H9 (cell line): ENCODE measurements around the gene ANKRD12. TPM values are rescaled to one million over a fixed set of nuclear protein-coding genes. Genes with fewer than 3 reads are reported as not detected.

Experiments
- DNase-seq: peaks from one replicate; pipeline ENCODE4 v3.0.0-alpha.2; 2017
- H2AFZ ChIP-seq: one replicate; pipeline ENCODE4 v1.6.1; 2013; ENCODE audit warnings: mild to moderate bottlenecking, low read length, control low read depth, moderate library complexity
- H2AK5ac ChIP-seq: 2 replicates; pipeline ENCODE4 v1.6.1; 2013; ENCODE audit warnings: low read length, control low read depth, mixed read lengths; ENCODE audit not compliant: insufficient read length
- H2BK120ac ChIP-seq: one replicate; pipeline ENCODE4 v1.6.1; 2013; ENCODE audit warnings: low read depth, mild to moderate bottlenecking, low read length, control low read depth, inconsistent platforms; ENCODE audit not compliant: poor library complexity, severe bottlenecking
- H2BK12ac ChIP-seq: 2 replicates; pipeline ENCODE4 v1.6.1; 2013; ENCODE audit warnings: low read length, control low read depth, mixed read lengths, low read depth; ENCODE audit not compliant: insufficient read length
- H2BK15ac ChIP-seq: 2 replicates; pipeline ENCODE4 v1.6.1; 2013; ENCODE audit warnings: low read depth, low read length, control low read depth
- H2BK20ac ChIP-seq: one replicate; pipeline ENCODE4 v1.6.1; 2013; ENCODE audit warnings: low read depth, mild to moderate bottlenecking, low read length, control low read depth, inconsistent platforms; ENCODE audit not compliant: poor library complexity, severe bottlenecking
- H2BK5ac ChIP-seq: 2 replicates; pipeline ENCODE4 v1.6.1; 2013; ENCODE audit warnings: low read length, control low read depth, mixed read lengths; ENCODE audit not compliant: insufficient read length
- H3K14ac ChIP-seq: 2 replicates; pipeline ENCODE4 v1.6.1; 2013; ENCODE audit warnings: low read length, control low read depth; ENCODE audit not compliant: insufficient read depth
- H3K18ac ChIP-seq: 2 replicates; pipeline ENCODE4 v1.6.1; 2013; ENCODE audit warnings: low read depth, mild to moderate bottlenecking, mixed read lengths, low read length, control low read depth; ENCODE audit not compliant: insufficient read length
- H3K23ac ChIP-seq: 2 replicates; pipeline ENCODE4 v1.6.1; 2013; ENCODE audit warnings: low read length, control low read depth, mixed read lengths, low read depth; ENCODE audit not compliant: insufficient read length
- H3K23me2 ChIP-seq: 2 replicates; pipeline ENCODE4 v1.6.1; 2013; ENCODE audit warnings: low read depth, mild to moderate bottlenecking, mixed read lengths, low read length, control low read depth; ENCODE audit not compliant: insufficient read length, poor library complexity, severe bottlenecking
- H3K27ac ChIP-seq: 2 replicates; pipeline ENCODE4 v1.5.1; 2013; ENCODE audit warnings: low read length, control low read depth, mixed read lengths, low read depth; ENCODE audit not compliant: insufficient read length
- H3K27me3 ChIP-seq: 2 replicates; pipeline ENCODE4 v1.6.1; 2013; ENCODE audit warnings: low read length, control low read depth, inconsistent platforms; ENCODE audit not compliant: insufficient read depth
- H3K4ac ChIP-seq: 2 replicates; pipeline ENCODE4 v1.6.1; 2013; ENCODE audit warnings: low read depth, mild to moderate bottlenecking, control low read depth, inconsistent platforms, low read length, moderate library complexity
- H3K4me1 ChIP-seq: 2 replicates; pipeline ENCODE4 v1.6.1; 2013; ENCODE audit warnings: low read length, control low read depth, inconsistent platforms; ENCODE audit not compliant: insufficient read depth
- H3K4me2 ChIP-seq: 2 replicates; pipeline ENCODE4 v1.6.1; 2013; ENCODE audit warnings: low read length, control low read depth, mixed read lengths; ENCODE audit not compliant: insufficient read length, insufficient read depth
- H3K56ac ChIP-seq: 2 replicates; pipeline ENCODE4 v1.6.1; 2013; ENCODE audit warnings: low read depth, mild to moderate bottlenecking, mixed read lengths, low read length, control low read depth; ENCODE audit not compliant: insufficient read length
- H3K79me1 ChIP-seq: 2 replicates; pipeline ENCODE4 v1.6.1; 2013; ENCODE audit warnings: low read depth, mild to moderate bottlenecking, moderate library complexity, low read length, control low read depth, inconsistent platforms; ENCODE audit not compliant: insufficient read depth, poor library complexity, severe bottlenecking
- H3K79me2 ChIP-seq: 2 replicates; pipeline ENCODE4 v1.6.1; 2013; ENCODE audit warnings: low read length, control low read depth, inconsistent platforms; ENCODE audit not compliant: insufficient read depth
- H3K9ac ChIP-seq: 2 replicates; pipeline ENCODE4 v1.6.1; 2013; ENCODE audit warnings: low read length, control low read depth, mixed read lengths; ENCODE audit not compliant: insufficient read length; ENCODE audit errors: extremely low read depth
- H3K9me3 ChIP-seq: one replicate; pipeline ENCODE4 v1.6.1; 2013; ENCODE audit warnings: low read depth, low read length, inconsistent platforms; ENCODE audit not compliant: control insufficient read depth
- H3T11ph ChIP-seq: one replicate; pipeline ENCODE4 v1.6.1; 2013; ENCODE audit warnings: mild to moderate bottlenecking, low read length, control low read depth, inconsistent platforms
- H4K20me1 ChIP-seq: one replicate; pipeline ENCODE4 v1.6.1; 2013; ENCODE audit not compliant: control insufficient read depth, insufficient read length, insufficient read depth
- H4K5ac ChIP-seq: 2 replicates; pipeline ENCODE4 v1.6.1; 2013; ENCODE audit warnings: low read depth, mild to moderate bottlenecking, mixed read lengths, low read length, control low read depth; ENCODE audit not compliant: insufficient read length
- H4K8ac ChIP-seq: replicated peaks from 2 replicates; pipeline ENCODE4 v1.6.1; 2013; ENCODE audit warnings: low read length, control low read depth, mixed read lengths, low read depth; ENCODE audit not compliant: insufficient read length
- H4K91ac ChIP-seq: 2 replicates; pipeline ENCODE4 v1.6.1; 2013; ENCODE audit warnings: low read depth, mild to moderate bottlenecking, moderate library complexity, mixed read lengths, low read length, control low read depth; ENCODE audit not compliant: insufficient read length
- H3K27ac Mint-ChIP-seq, 3 experiments: 2 replicates in 2 of 3; 3 replicates in 1 of 3; pipeline ENCODE4 v1.8.0; 2020 to 2021; ENCODE audit warnings: mixed read lengths in 3 of 3, mild to moderate bottlenecking in 1 of 3, moderate library complexity in 1 of 3
- H3K27me3 Mint-ChIP-seq: 2 replicates; pipeline ENCODE4 v1.8.0; 2021; ENCODE audit warnings: low read depth, mild to moderate bottlenecking, moderate library complexity, mixed read lengths
- H3K36me3 Mint-ChIP-seq, 3 experiments: 2 replicates in 2 of 3; 3 replicates in 1 of 3; pipeline ENCODE4 v1.8.0; 2020 to 2021; ENCODE audit warnings: low read depth in 3 of 3, mixed read lengths in 3 of 3; ENCODE audit not compliant: insufficient read depth in 1 of 3
- H3K4me1 Mint-ChIP-seq, 2 experiments: 2 replicates each; pipeline ENCODE4 v1.8.0; 2020; ENCODE audit warnings: mixed read lengths in 2 of 2
- H3K4me3 Mint-ChIP-seq, 2 experiments: 2 replicates in 1 of 2; 3 replicates in 1 of 2; pipeline ENCODE4 v1.8.0; 2020 to 2021; ENCODE audit warnings: mild to moderate bottlenecking in 2 of 2, mixed read lengths in 2 of 2, moderate library complexity in 1 of 2
- H3K9me3 Mint-ChIP-seq, 2 experiments: 2 replicates in 1 of 2; 3 replicates in 1 of 2; pipeline ENCODE4 v1.8.0; 2020; ENCODE audit warnings: mild to moderate bottlenecking in 2 of 2, mixed read lengths in 2 of 2, moderate library complexity in 1 of 2
- CTCF ChIP-seq: fragments of 200-600 bp; sonication (generic); conservative IDR thresholded peaks from 3 replicates; pipeline ENCODE4 v1.8.0; 2021; ENCODE audit warnings: antibody characterized with exemption, mild to moderate bottlenecking
- WGBS: extraction: QIAGEN DNeasy Blood & Tissue Kit; methylation state at CpG from one replicate; pipeline ENCODE4 v1.1.7; 2013; ENCODE audit warnings: missing lambda C conversion rate, low lambda C conversion rate, mixed read lengths; ENCODE audit not compliant: insufficient read length; ENCODE audit errors: extremely low coverage; 5-methylcytosine and 5-hydroxymethylcytosine counted together
- total RNA-seq: library from RNA; stranded (reverse); gene quantifications from 2 replicates; pipeline ENCODE4 v1.2.1, GENCODE V29; 2021

The ANKRD12 gene
- total RNA-seq, 1 experiment from 2014 or later = 38.9 TPM

- no peak for TF ChIP-seq CTCF
- H2AFZ ChIP-seq = no peak overlapping the region
- no peak overlapping the region for H3K4ac ChIP-seq
- no peaks in the 10 kb centered on the region for H3K27me3 ChIP-seq
- H4K5ac ChIP-seq = no peak overlapping the region
- H3K14ac ChIP-seq = no peak overlapping the region
- H3K23me2 ChIP-seq = peaks cover 6% of the 10 kb centered on the region
- no peaks in the 10 kb centered on the region for H3K9me3 ChIP-seq
- H3K27ac ChIP-seq = no peak overlapping the region
- no peak overlapping the region for H3K56ac ChIP-seq
- no peak overlapping the region for H3T11ph ChIP-seq
- H4K91ac ChIP-seq = no peak overlapping the region
- H3K36me3 Mint-ChIP-seq = peaks cover 24 to 64% (median 62%) of the 10 kb centered on the region in 3 experiments
- no peak overlapping the region for H3K4me2 ChIP-seq
- H3K27me3 Mint-ChIP-seq = no peaks in the 10 kb centered on the region
- peaks cover 16 to 17% of the 10 kb centered on the region in 2 experiments for H3K4me1 Mint-ChIP-seq
- H3K79me2 ChIP-seq = no peaks in the 10 kb centered on the region
- no peaks in the 10 kb centered on the region for H3K9me3 Mint-ChIP-seq
- no peaks in the 10 kb centered on the region for H3K4me1 ChIP-seq
- no peak overlapping the region for H3K23ac ChIP-seq
- no peaks in the 10 kb centered on the region for H4K20me1 ChIP-seq
- no peak overlapping the region for H3K27ac Mint-ChIP-seq
- H3K18ac ChIP-seq = no peak overlapping the region
- no CpG with 5 or more reads among the region's 4 CpGs for WGBS
- H3K79me1 ChIP-seq = peaks cover 3% of the 10 kb centered on the region
- DNase-seq = no peak
- H4K8ac ChIP-seq = no peak overlapping the region
- no peak overlapping the region for H2BK12ac ChIP-seq
- no peak overlapping the region for H2BK15ac ChIP-seq
- no peak overlapping the region for H2AK5ac ChIP-seq
- no peak overlapping the region for H3K9ac ChIP-seq
- H3K4me3 Mint-ChIP-seq = no peak overlapping the region
- H2BK5ac ChIP-seq = no peak overlapping the region
- no peak overlapping the region for H2BK120ac ChIP-seq
- no peak overlapping the region for H2BK20ac ChIP-seq
Measured at GRCh38 chr18:9132628-9133027, 4.0 kb upstream of the ANKRD12 start.
